Ectodermal cell (in vitro differentiated cells): ENCODE results near the gene SLC35F4. TPM values are rescaled to one million over a fixed set of nuclear protein-coding genes. Genes with fewer than 3 reads are reported as not detected.

Experiments used
- H3K27ac ChIP-seq: 2 replicates; pipeline ENCODE4 v1.7.0; 2013; ENCODE audit warnings: mild to moderate bottlenecking, low read depth, low read length; ENCODE audit not compliant: insufficient read depth, poor library complexity, severe bottlenecking
- H3K27me3 ChIP-seq: 2 replicates; pipeline ENCODE4 v1.7.0; 2013; ENCODE audit warnings: mild to moderate bottlenecking, low read length; ENCODE audit not compliant: insufficient read depth, control insufficient read depth, poor library complexity, severe bottlenecking
- H3K36me3 ChIP-seq: one replicate; pipeline ENCODE4 v1.7.0; 2013; ENCODE audit warnings: low read length; ENCODE audit not compliant: control insufficient read depth, insufficient read depth
- H3K4me1 ChIP-seq: one replicate; pipeline ENCODE4 v1.7.0; 2013; ENCODE audit warnings: low read length; ENCODE audit not compliant: control insufficient read depth, insufficient read depth
- H3K4me3 ChIP-seq: 2 replicates; pipeline ENCODE4 v1.7.0; 2013; ENCODE audit warnings: low read depth, low read length, control low read depth; ENCODE audit not compliant: insufficient read depth
- H3K9me3 ChIP-seq: 2 replicates; pipeline ENCODE4 v1.7.0; 2013; ENCODE audit warnings: mild to moderate bottlenecking, low read length, moderate library complexity; ENCODE audit not compliant: control insufficient read depth
- WGBS, 2 experiments: methylation state at CpG; one replicate each; pipeline ENCODE4 v1.1.7; 2013; ENCODE audit warnings: missing lambda C conversion rate in 2 of 2; 5-methylcytosine and 5-hydroxymethylcytosine counted together
- polyA plus RNA-seq, 4 experiments: library from polyadenylated mRNA; stranded (reverse); fragments of 50-300 nt; gene quantifications; one replicate each; pipeline ENCODE4 v1.2.3, GENCODE V29; 2013

The SLC35F4 gene
- not detected for polyA plus RNA-seq (2013, experiment 1 of 4)
- polyA plus RNA-seq (2013, experiment 2 of 4), result 0.18 TPM
- not detected for polyA plus RNA-seq (2013, experiment 3 of 4)
- polyA plus RNA-seq (2013, experiment 4 of 4), result not detected

- H3K27me3 ChIP-seq, result peaks cover 44% of the 10 kb centered on the region
- 0 to 1% methylated on average over 91 of the region's 91 CpGs for WGBS, 2 experiments
- H3K27ac ChIP-seq, result no peak within 1 kb of the TSS
- H3K4me1 ChIP-seq, result peaks cover 11% of the 10 kb centered on the region
- no peaks in the 10 kb centered on the region for H3K36me3 ChIP-seq
- H3K4me3 ChIP-seq, result peak within 1 kb of the TSS; percentile 40
- H3K9me3 ChIP-seq, result no peaks in the 10 kb centered on the region
These were observed at the start of gene SLC35F4 for GRCh38 chr14:57865403-57866198. TSS of gene SLC35F4 (minus strand) at chr14:57866092.

- Histone ChIP-seq H3K27me3 (no peaks in the 10 kb centered on the region), H3K9me3 (no peaks in the 10 kb centered on the region), H3K27ac (no peak overlapping the region), H3K36me3 (no peaks in the 10 kb centered on the region), H3K4me3 (no peak overlapping the region), H3K4me1 (no peaks in the 10 kb centered on the region)
These were observed 43.7 kb upstream of the SLC35F4 start for GRCh38 chr14:57909626-57910025.

DNA sequence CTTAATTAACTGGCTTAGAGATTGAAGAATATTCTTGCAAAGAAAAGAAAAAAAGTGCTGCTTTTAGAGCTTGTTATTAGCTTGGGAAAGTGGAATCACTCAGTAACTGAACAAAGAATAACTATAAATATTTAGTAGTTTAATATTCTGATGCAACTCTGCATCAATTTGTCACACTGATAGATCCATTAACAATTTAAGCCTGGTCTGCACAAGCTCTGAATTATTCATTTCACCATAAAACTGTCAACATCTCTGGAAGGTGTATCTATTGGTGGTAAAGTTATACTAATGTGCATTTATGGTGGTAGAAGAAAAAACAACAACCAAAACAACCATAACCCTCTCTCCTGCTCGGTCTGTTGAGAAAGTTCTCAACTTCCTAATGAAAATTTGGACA is 38.1 kb upstream of the SLC35F4 start:
- Histone ChIP-seq H3K4me1 (no peaks in the 10 kb centered on the region), H3K27me3 (no peaks in the 10 kb centered on the region), H3K36me3 (no peaks in the 10 kb centered on the region), H3K4me3 (no peak overlapping the region), H3K9me3 (no peaks in the 10 kb centered on the region), H3K27ac (no peak overlapping the region)
- WGBS, 2 experiments, result 88% methylated on average over 1 of the region's 1 CpG; no CpG with 5 or more reads in 1 of the 2 experiments

DNA sequence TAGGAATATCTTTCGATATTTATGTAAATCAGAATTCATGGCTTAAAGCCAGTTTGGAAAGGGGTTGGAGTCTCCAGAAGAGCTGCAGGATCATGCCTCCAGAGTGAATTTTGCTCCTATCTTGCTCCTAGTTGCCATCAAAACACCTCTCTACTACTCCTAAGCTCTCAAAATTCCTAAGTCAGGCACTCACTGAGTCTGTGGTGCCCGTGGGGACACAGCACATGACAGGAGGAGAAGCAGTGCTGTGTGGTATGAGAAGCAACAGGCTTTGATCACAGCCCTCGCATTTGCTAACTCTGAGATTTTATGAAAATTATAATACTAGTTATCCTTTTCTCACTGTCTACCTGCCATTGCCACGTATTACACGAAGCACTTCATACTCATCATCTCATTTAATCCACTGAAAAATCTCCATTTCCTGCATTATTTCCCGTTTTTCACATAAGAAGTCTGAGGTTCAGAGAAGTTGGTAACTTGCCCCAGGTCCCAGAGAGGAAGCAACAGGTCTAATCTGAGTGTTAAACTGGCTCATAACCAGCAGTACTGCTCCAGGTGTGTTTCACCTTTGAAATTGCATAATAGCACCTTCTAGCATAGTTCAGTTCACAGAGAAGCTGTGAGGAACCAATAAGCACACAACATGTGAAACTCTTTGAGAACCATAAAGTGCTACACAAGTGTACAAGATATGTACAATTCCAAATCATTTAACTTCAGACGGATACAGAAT is 33.1 kb upstream of the SLC35F4 start:
- Histone ChIP-seq H3K27me3 (no peaks in the 10 kb centered on the region), H3K4me3 (no peak overlapping the region), H3K9me3 (no peaks in the 10 kb centered on the region), H3K27ac (no peak overlapping the region), H3K4me1 (no peaks in the 10 kb centered on the region), H3K36me3 (no peaks in the 10 kb centered on the region)
- 87 to 88% methylated on average over 6 to 7 of the region's 7 CpGs for WGBS, 2 experiments

GRCh38 chr14:57897144-57897748 is 31.4 kb upstream of the SLC35F4 start:
- H3K4me1 ChIP-seq, result no peaks in the 10 kb centered on the region
- WGBS, 2 experiments, result 81 to 87% methylated on average over 4 to 5 of the region's 5 CpGs
- H3K27me3 ChIP-seq, result no peaks in the 10 kb centered on the region
- no peaks in the 10 kb centered on the region for H3K36me3 ChIP-seq
- no peaks in the 10 kb centered on the region for H3K9me3 ChIP-seq
- H3K27ac ChIP-seq, result no peak overlapping the region
- H3K4me3 ChIP-seq, result no peak overlapping the region

- Histone ChIP-seq H3K36me3 (no peaks in the 10 kb centered on the region), H3K27me3 (no peaks in the 10 kb centered on the region), H3K4me3 (no peak overlapping the region), H3K9me3 (no peaks in the 10 kb centered on the region), H3K27ac (no peak overlapping the region), H3K4me1 (no peaks in the 10 kb centered on the region)
- WGBS, 2 experiments, result 80 to 84% methylated on average over 4 of the region's 4 CpGs
These were observed 23.4 kb upstream of the SLC35F4 start for GRCh38 chr14:57889245-57889644.

- Histone ChIP-seq H3K36me3 (no peaks in the 10 kb centered on the region), H3K27ac (no peak overlapping the region), H3K27me3 (no peaks in the 10 kb centered on the region), H3K4me1 (no peaks in the 10 kb centered on the region), H3K9me3 (no peaks in the 10 kb centered on the region), H3K4me3 (no peak overlapping the region)
- WGBS, 2 experiments, result 92 to 93% methylated on average over 2 of the region's 3 CpGs
These were observed 18.3 kb upstream of the SLC35F4 start for GRCh38 chr14:57884175-57884574.

- no peaks in the 10 kb centered on the region for H3K4me1 ChIP-seq
- no peaks in the 10 kb centered on the region for H3K27me3 ChIP-seq
- H3K4me3 ChIP-seq, result no peak overlapping the region
- H3K36me3 ChIP-seq, result no peaks in the 10 kb centered on the region
- WGBS, 2 experiments, result 83 to 89% methylated on average over 7 of the region's 7 CpGs
- no peak overlapping the region for H3K27ac ChIP-seq
- H3K9me3 ChIP-seq, result no peaks in the 10 kb centered on the region
These were observed 17.2 kb upstream of the SLC35F4 start for GRCh38 chr14:57883061-57883460.

GRCh38 chr14:57879516-57879915 is 13.6 kb upstream of the SLC35F4 start:
- no peak overlapping the region for H3K27ac ChIP-seq
- H3K36me3 ChIP-seq, result no peaks in the 10 kb centered on the region
- no peaks in the 10 kb centered on the region for H3K9me3 ChIP-seq
- H3K4me1 ChIP-seq, result no peaks in the 10 kb centered on the region
- no peaks in the 10 kb centered on the region for H3K27me3 ChIP-seq
- H3K4me3 ChIP-seq, result no peak overlapping the region
- 82 to 85% methylated on average over 2 of the region's 2 CpGs for WGBS, 2 experiments

DNA sequence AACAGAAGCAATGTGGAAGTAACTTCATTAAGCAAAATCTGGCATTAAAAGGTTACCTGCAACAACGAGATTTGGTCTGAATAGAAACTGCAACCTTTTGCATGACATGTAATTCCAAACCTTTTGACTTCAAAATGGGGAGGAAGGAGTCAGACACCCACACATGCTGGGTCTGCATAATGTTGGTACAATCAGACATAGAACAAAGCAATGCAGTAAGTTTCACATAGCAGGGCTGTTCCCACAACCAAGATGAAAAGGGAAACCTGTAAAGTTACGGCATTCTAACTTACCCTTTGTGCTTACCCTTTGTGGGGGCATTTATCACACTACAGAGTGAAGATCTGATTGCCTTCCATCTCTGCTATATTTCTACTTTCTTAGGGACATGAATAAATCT is 10.1 kb upstream of the SLC35F4 start:
- WGBS, 2 experiments, result 89 to 94% methylated on average over 2 of the region's 2 CpGs
- Histone ChIP-seq H3K9me3 (no peaks in the 10 kb centered on the region), H3K36me3 (no peaks in the 10 kb centered on the region), H3K4me3 (no peak overlapping the region), H3K27me3 (no peaks in the 10 kb centered on the region), H3K27ac (no peak overlapping the region), H3K4me1 (no peaks in the 10 kb centered on the region)
